ENCODE data around the gene RBM38.

Gene RBM38

GRCh38 chr20:57458400-57459160 lies 67.4 kb downstream of the RBM38 start:
- Histone ChIP-seq H3K4me1 (ENCODE audit: insufficient read depth, poor library complexity, severe bottlenecking) (no peaks in the 10 kb centered on the region), H3K9me3 (ENCODE audit: severe bottlenecking) (no peaks in the 10 kb centered on the region), H3K27me3 (ENCODE audit: insufficient read depth, poor library complexity, severe bottlenecking) (no peaks in the 10 kb centered on the region), H3K36me3 (ENCODE audit: low read depth) (no peaks in the 10 kb centered on the region), H3K4me3 (ENCODE audit: severe bottlenecking) (no peak overlapping the region), H3K27ac (ENCODE audit: poor library complexity, severe bottlenecking) (no peak overlapping the region)
- DNase-seq (ENCODE audit: low spot score) (no peak), ATAC-seq (ENCODE audit: low read depth) (no peak)
- TF ChIP-seq CTCF (IDR thresholded peaks at IDR 0.05; ENCODE audit: poor library complexity, severe bottlenecking) = no peak
